Endothelial cell of umbilical vein (primary cell): Measurements from ENCODE around the gene MCCC2. TPM values are rescaled to one million over a fixed set of nuclear protein-coding genes. Genes with fewer than 3 reads are reported as not detected.

ENCODE experiments used
- BruUV-seq: library from RNA; stranded (reverse); fragments of 400-500 nt; replicated peaks from 2 replicates; lab custom pipeline; 2021; lab: Mats Ljungman, UMichigan
- CTCF ChIA-PET: fragments of 300-600, 350-600 bp; sonication (Branson Sonifier 250); formaldehyde crosslinking; loops from one replicate; lab custom pipeline; 2021; ENCODE audit warnings: antibody characterized with exemption, inconsistent platforms; lab: Charles Lee
- POLR2A ChIA-PET: fragments of 300-600, 350-600 bp; sonication (Branson Sonifier 250); formaldehyde crosslinking; loops from one replicate; lab custom pipeline; 2021; ENCODE audit warnings: antibody characterized with exemption, inconsistent platforms; lab: Charles Lee
- DNase-seq: peaks from one replicate; pipeline ENCODE4 v3.0.0-alpha.2; 2011; ENCODE audit warnings: low read depth, low spot score
- FAIRE-seq: peaks from 2 replicates; lab custom pipeline; 2011; peaks lifted over from hg19 to GRCh38; lab: Jason Lieb, UNC
- H2AFZ ChIP-seq: 2 replicates; pipeline ENCODE4 v1.6.0; 2012; ENCODE audit warnings: low read depth, low read length, control low read depth, inconsistent platforms
- H3K27ac ChIP-seq: 2 replicates; pipeline ENCODE4 v1.5.1; 2011; ENCODE audit warnings: low read depth, mild to moderate bottlenecking, control low read depth, low read length, moderate library complexity; ENCODE audit not compliant: insufficient read depth
- H3K27me3 ChIP-seq, 2 experiments: 2 replicates each; pipeline versions ENCODE4 v1.6.0 to v1.6.1; 2011; ENCODE audit warnings: low read length in 2 of 2, mixed read lengths in 1 of 2; ENCODE audit not compliant: control insufficient read depth in 2 of 2, insufficient read depth in 2 of 2
- H3K36me3 ChIP-seq, 2 experiments: 2 replicates in 1 of 2; 3 replicates in 1 of 2; pipeline ENCODE4 v1.5.1; 2011; ENCODE audit warnings: low read length in 2 of 2, mild to moderate bottlenecking in 1 of 2, moderate library complexity in 1 of 2; ENCODE audit not compliant: control insufficient read depth in 2 of 2, insufficient read depth in 2 of 2; ENCODE audit errors: extremely low read depth in 1 of 2
- H3K4me1 ChIP-seq: 3 replicates; pipeline ENCODE4 v1.5.1; 2011; ENCODE audit warnings: mild to moderate bottlenecking, low read length; ENCODE audit not compliant: control insufficient read depth, insufficient read depth; ENCODE audit errors: extremely low read depth
- H3K4me2 ChIP-seq: 2 replicates; pipeline ENCODE4 v1.6.1; 2011; ENCODE audit warnings: low read length, control low read depth, mixed read lengths; ENCODE audit not compliant: insufficient read depth
- H3K4me3 ChIP-seq, 3 experiments: fragments of 200-600 bp in 1 of 3; sonication (generic), shearing (Covaris generic) in 1 of 3; replicated peaks in 1 of 3; 2 replicates each; pipeline ENCODE4 v1.5.1; 2011 to 2016; ENCODE audit warnings: control low read depth in 3 of 3, low read length in 3 of 3, mild to moderate bottlenecking in 2 of 3, inconsistent platforms in 1 of 3, low read depth in 1 of 3, moderate library complexity in 1 of 3; ENCODE audit not compliant: insufficient read depth in 1 of 3
- H3K79me2 ChIP-seq: 2 replicates; pipeline ENCODE4 v1.6.0; 2012; ENCODE audit warnings: low read length, inconsistent platforms; ENCODE audit not compliant: control insufficient read depth, insufficient read depth
- H3K9ac ChIP-seq: replicated peaks from 2 replicates; pipeline ENCODE3; 2011; ENCODE audit warnings: low read length, control low read depth; ENCODE audit not compliant: insufficient read depth; ENCODE audit errors: extremely low read depth
- H3K9me1 ChIP-seq: replicated peaks from 3 replicates; pipeline ENCODE4 v1.6.0; 2011; ENCODE audit warnings: mild to moderate bottlenecking, low read length; ENCODE audit not compliant: control insufficient read depth, insufficient read depth; ENCODE audit errors: extremely low read depth
- H3K9me3 ChIP-seq: replicated peaks from 2 replicates; pipeline ENCODE4 v1.5.1; 2012; ENCODE audit warnings: low read length, inconsistent platforms; ENCODE audit not compliant: control insufficient read depth, insufficient read depth
- H4K20me1 ChIP-seq: replicated peaks from 2 replicates; pipeline ENCODE3; 2011; ENCODE audit warnings: mild to moderate bottlenecking, low read length; ENCODE audit not compliant: control insufficient read depth, insufficient read depth; ENCODE audit errors: extremely low read depth
- EZH2 ChIP-seq: IDR thresholded peaks from 2 replicates; pipeline ENCODE4 v1.6.1; 2012; ENCODE audit warnings: borderline replicate concordance, low read depth, mild to moderate bottlenecking, moderate library complexity, low read length, inconsistent platforms; ENCODE audit not compliant: severe bottlenecking
- FOS ChIP-seq: IDR thresholded peaks from 2 replicates; pipeline ENCODE4 v1.6.1; 2011; ENCODE audit warnings: mild to moderate bottlenecking, low read length, moderate library complexity, borderline replicate concordance; ENCODE audit not compliant: insufficient read depth
- GATA2 ChIP-seq: IDR thresholded peaks from 2 replicates; pipeline ENCODE4 v1.7.0; 2011; ENCODE audit warnings: low read depth, mild to moderate bottlenecking, moderate library complexity, mixed read lengths, low read length; ENCODE audit not compliant: insufficient read length, insufficient read depth
- JUN ChIP-seq: IDR thresholded peaks from 2 replicates; pipeline ENCODE4 v1.6.1; 2011; ENCODE audit warnings: borderline replicate concordance, low read depth; ENCODE audit not compliant: insufficient read length, insufficient read depth
- MYC ChIP-seq: IDR thresholded peaks from one replicate; pipeline ENCODE4 v1.6.1; 2011; ENCODE audit warnings: mild to moderate bottlenecking, low read depth, low read length
- POLR2A ChIP-seq: IDR thresholded peaks from 2 replicates; pipeline ENCODE4 v1.6.1; 2012; ENCODE audit warnings: low read depth, mild to moderate bottlenecking, control low read depth, low read length
- POLR2AphosphoS5 ChIP-seq: IDR thresholded peaks from 2 replicates; pipeline ENCODE4 v1.6.1; 2012; ENCODE audit warnings: low read depth, mild to moderate bottlenecking, control low read depth, low read length, moderate library complexity; ENCODE audit not compliant: insufficient read depth
- dilution Hi-C: fragments of 300-500 bp; cut with MboI; formaldehyde crosslinking; loops from one replicate; pipeline ENCODE4 v1.15.0; 2019; ENCODE audit warnings: low sequenced_read_pairs; ENCODE audit not compliant: extremely low pct_ligation_motif_present
- intact Hi-C: fragments of 100-400 bp; cut with micrococcal nuclease; formaldehyde crosslinking; loops from one replicate; pipeline ENCODE4 v1.10.0; 2022
- polyA plus RNA-seq, 4 experiments: library from polyadenylated mRNA; depleted of rRNA in 3 of 4; stranded (reverse) in 3 of 4; unstranded in 1 of 4; fragments of >200 nt; gene quantifications; 2 replicates each; pipeline versions ENCODE4 v1.2.1 to v1.2.3, GENCODE V29; 2011 to 2012; ENCODE audit warnings: missing spikeins in 1 of 4
- total RNA-seq: library from RNA; stranded (reverse); gene quantifications from 2 replicates; pipeline ENCODE4 v1.2.3, GENCODE V29; 2021
- TF ChIP-seq, protein P1 (sequence below), 2 donors: IDR thresholded peaks; 1 replicate in 1 of 2; 2 replicates in 1 of 2; pipeline ENCODE4 v1.5.1; 2011; ENCODE audit warnings: low read length in 2 of 2, mild to moderate bottlenecking in 2 of 2, moderate library complexity in 2 of 2, control low read depth in 1 of 2, inconsistent platforms in 1 of 2, low read depth in 1 of 2; ENCODE audit not compliant: insufficient read depth in 1 of 2; ENCODE audit errors: extremely low read depth in 1 of 2
- TF ChIP-seq, protein P2 (sequence below): IDR thresholded peaks from 2 replicates; pipeline ENCODE4 v1.6.1; 2011; ENCODE audit not compliant: insufficient read depth, insufficient read length

Gene MCCC2
- total and polyA plus RNA-seq, 2 donors (not counting 3 experiments of a cell fraction or from before 2014, with no cell fraction given): 27.9 to 28.6 TPM

- Histone ChIP-seq H3K9ac (no peak overlapping the region), H2AFZ (no peak overlapping the region), H3K27ac (no peak overlapping the region), H3K9me3 (no peaks in the 10 kb centered on the region), H3K79me2 (no peaks in the 10 kb centered on the region), H3K9me1 (no peaks in the 10 kb centered on the region), H3K4me3 (no peak overlapping the region), H3K36me3 (peaks cover 0 to 2% of the 10 kb centered on the region in 2 experiments), H3K4me2 (no peak overlapping the region), H3K4me1 (no peaks in the 10 kb centered on the region), H3K27me3 (no peaks in the 10 kb centered on the region), H4K20me1 (no peaks in the 10 kb centered on the region)
- no peak for TF ChIP-seq POLR2A
- no peak for TF ChIP-seq GATA2
- TF ChIP-seq JUN: no peak
- TF ChIP-seq, protein P1, sequence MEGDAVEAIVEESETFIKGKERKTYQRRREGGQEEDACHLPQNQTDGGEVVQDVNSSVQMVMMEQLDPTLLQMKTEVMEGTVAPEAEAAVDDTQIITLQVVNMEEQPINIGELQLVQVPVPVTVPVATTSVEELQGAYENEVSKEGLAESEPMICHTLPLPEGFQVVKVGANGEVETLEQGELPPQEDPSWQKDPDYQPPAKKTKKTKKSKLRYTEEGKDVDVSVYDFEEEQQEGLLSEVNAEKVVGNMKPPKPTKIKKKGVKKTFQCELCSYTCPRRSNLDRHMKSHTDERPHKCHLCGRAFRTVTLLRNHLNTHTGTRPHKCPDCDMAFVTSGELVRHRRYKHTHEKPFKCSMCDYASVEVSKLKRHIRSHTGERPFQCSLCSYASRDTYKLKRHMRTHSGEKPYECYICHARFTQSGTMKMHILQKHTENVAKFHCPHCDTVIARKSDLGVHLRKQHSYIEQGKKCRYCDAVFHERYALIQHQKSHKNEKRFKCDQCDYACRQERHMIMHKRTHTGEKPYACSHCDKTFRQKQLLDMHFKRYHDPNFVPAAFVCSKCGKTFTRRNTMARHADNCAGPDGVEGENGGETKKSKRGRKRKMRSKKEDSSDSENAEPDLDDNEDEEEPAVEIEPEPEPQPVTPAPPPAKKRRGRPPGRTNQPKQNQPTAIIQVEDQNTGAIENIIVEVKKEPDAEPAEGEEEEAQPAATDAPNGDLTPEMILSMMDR (IDR thresholded peaks at IDR 0.05; ENCODE audit: extremely low read depth in 1 of 2, insufficient read depth in 1 of 2, low read depth in 1 of 2, low read length in 2 of 2): no peak
- TF ChIP-seq, protein P2, sequence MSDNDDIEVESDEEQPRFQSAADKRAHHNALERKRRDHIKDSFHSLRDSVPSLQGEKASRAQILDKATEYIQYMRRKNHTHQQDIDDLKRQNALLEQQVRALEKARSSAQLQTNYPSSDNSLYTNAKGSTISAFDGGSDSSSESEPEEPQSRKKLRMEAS: no peak
- no peak for TF ChIP-seq EZH2
- TF ChIP-seq MYC: no peak
- no peak for TF ChIP-seq FOS
- TF ChIP-seq POLR2AphosphoS5: no peak
- dilution Hi-C loops: no loop called here
- FAIRE-seq (no peak), DNase-seq (no peak)
- ChIA-PET CTCF (no interaction called here), POLR2A (no interaction called here)
- no TSS peak for BruUV-seq
- intact Hi-C loops: no loop called here
Observed at GRCh38 chr5:71623221-71623794, 36.2 kb downstream of the MCCC2 start.
